T-helper 17 cell (primary cell): ENCODE results near the gene GABRG3. TPM values are rescaled to one million over a fixed set of nuclear protein-coding genes. Genes with fewer than 3 reads are reported as not detected.
"Not testable (repeated sequence)": the region's sequence is repeated elsewhere in the genome, so short reads cannot be mapped to it uniquely, and the experiment has no call there.

Experiments
- ATAC-seq: fragments of 150-1000 bp; cut with Tn5 transposase; 2 replicates; pipeline ENCODE4 v1.10.0; 2021; ENCODE audit warnings: mild to moderate bottlenecking, moderate library complexity
- DNase-seq, 3 donors: peaks; one replicate each; pipeline versions ENCODE4 v3.0.0 to v3.0.0-alpha.2; 2020 to 2021
- H3K9me3 ChIP-seq: one replicate; pipeline ENCODE4 v1.7.0; 2013; ENCODE audit warnings: low read length, mild to moderate bottlenecking; ENCODE audit not compliant: control insufficient read depth, poor library complexity, severe bottlenecking
- H3K27ac Mint-ChIP-seq: one replicate; pipeline ENCODE4 v1.8.0; 2022; ENCODE audit warnings: mild to moderate bottlenecking, moderate library complexity, mixed read lengths
- H3K27me3 Mint-ChIP-seq: one replicate; pipeline ENCODE4 v1.8.0; 2022; ENCODE audit warnings: mixed read lengths
- H3K36me3 Mint-ChIP-seq: one replicate; pipeline ENCODE4 v1.8.0; 2022; ENCODE audit warnings: low read depth, mixed read lengths
- H3K4me1 Mint-ChIP-seq: one replicate; pipeline ENCODE4 v1.8.0; 2022; ENCODE audit warnings: mild to moderate bottlenecking, mixed read lengths
- H3K4me3 Mint-ChIP-seq: one replicate; pipeline ENCODE4 v1.8.0; 2022; ENCODE audit warnings: mild to moderate bottlenecking, moderate library complexity, mixed read lengths
- total RNA-seq, 4 donors: library from RNA in 2 of 4; stranded (reverse) in 2 of 4; gene quantifications; one replicate each; pipeline ENCODE4 v1.2.3 and lab custom pipeline; 2022 to 2026

Gene GABRG3
- total RNA-seq, 2 donors from 2014 or later: not detected

DNA sequence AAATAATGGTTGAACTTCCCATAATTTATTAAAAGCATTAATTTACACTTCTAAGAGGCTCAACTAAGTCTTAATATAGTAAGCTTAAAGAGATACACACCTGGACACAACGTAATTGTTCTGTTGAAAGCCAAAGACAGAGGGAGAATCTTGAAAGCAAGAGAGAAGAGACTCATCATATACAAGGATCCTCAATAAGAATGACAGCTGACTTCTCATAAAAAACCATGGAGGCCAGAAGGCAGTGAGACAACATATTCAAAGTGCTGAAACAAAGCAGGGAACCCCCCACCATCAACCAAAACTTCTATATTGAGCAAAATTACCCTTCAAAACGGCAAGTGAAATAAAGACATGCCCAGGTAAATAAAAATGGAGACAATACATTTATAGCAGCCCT lies 16.6 kb upstream of the GABRG3 start:
- Mint-ChIP-seq H3K27me3 (no peaks in the 10 kb centered on the region), H3K27ac (no peak overlapping the region), H3K4me1 (no peaks in the 10 kb centered on the region), H3K36me3 (no peaks in the 10 kb centered on the region), H3K4me3 (no peak overlapping the region)
- DNase-seq (no peak), ATAC-seq (no peak)
- H3K9me3 ChIP-seq: no peaks in the 10 kb centered on the region

DNA sequence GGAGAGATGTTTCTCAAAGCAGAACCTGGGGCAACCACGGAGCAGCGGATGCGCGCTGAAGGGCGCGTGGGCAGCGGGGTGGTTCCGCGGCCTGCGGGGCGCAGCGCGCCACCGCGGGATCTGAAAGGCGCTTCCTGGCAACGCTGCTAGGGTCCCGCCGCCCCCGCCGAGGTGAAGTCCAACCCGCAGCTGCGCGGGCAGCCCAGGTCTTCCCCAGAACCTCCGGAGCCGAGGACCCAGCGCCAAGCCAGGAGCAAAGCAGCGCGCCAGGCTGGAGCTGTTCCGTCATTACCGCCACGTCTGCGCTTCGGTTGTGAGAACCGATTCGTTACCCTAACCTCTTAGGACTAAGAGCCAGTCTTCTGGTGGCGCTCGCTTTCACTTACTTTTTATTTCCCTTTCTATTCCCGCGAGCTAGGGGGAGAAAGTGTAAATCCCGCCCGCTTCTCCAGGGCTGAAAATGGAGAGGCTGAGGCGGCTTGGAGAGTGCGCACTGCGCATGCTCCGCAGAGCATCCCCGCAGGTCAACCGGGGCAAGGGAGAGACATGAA lies 3.2 kb upstream of the GABRG3 start:
- peaks cover 2% of the 10 kb centered on the region for H3K36me3 Mint-ChIP-seq
- no peaks in the 10 kb centered on the region for H3K9me3 ChIP-seq
- ATAC-seq (no peak), DNase-seq (no peak)
- H3K27me3 Mint-ChIP-seq: peaks cover 12% of the 10 kb centered on the region
- no peak overlapping the region for H3K27ac Mint-ChIP-seq
- no peaks in the 10 kb centered on the region for H3K4me1 Mint-ChIP-seq
- no peak overlapping the region for H3K4me3 Mint-ChIP-seq

- H3K9me3 ChIP-seq: no peaks in the 10 kb centered on the region
- no peaks in the 10 kb centered on the region for H3K4me1 Mint-ChIP-seq
- H3K36me3 Mint-ChIP-seq: peaks cover 2% of the 10 kb centered on the region
- H3K27me3 Mint-ChIP-seq: peaks cover 12% of the 10 kb centered on the region
- ATAC-seq: no peak
- no peak overlapping the region for H3K4me3 Mint-ChIP-seq
- no peak for DNase-seq
- H3K27ac Mint-ChIP-seq: no peak overlapping the region
Measured at GRCh38 chr15:26968806-26969205, 2.2 kb upstream of the GABRG3 start.

- Mint-ChIP-seq H3K4me1 (no peaks in the 10 kb centered on the region), H3K36me3 (peaks cover 2% of the 10 kb centered on the region), H3K27ac (no peak overlapping the region), H3K4me3 (no peak overlapping the region), H3K27me3 (peaks cover 12% of the 10 kb centered on the region)
- ATAC-seq (no peak), DNase-seq (no peak)
- no peaks in the 10 kb centered on the region for H3K9me3 ChIP-seq
Measured at GRCh38 chr15:26971271-26972018, 464 bp downstream of the GABRG3 start.

GRCh38 chr15:26972636-26973035 lies 1.7 kb downstream of the GABRG3 start:
- no peaks in the 10 kb centered on the region for H3K9me3 ChIP-seq
- no peak for DNase-seq
- no peak for ATAC-seq
- Mint-ChIP-seq H3K4me1 (no peaks in the 10 kb centered on the region), H3K36me3 (peaks cover 2% of the 10 kb centered on the region), H3K27ac (no peak overlapping the region), H3K4me3 (no peak overlapping the region), H3K27me3 (peaks cover 12% of the 10 kb centered on the region)

- peaks cover 2% of the 10 kb centered on the region for H3K36me3 Mint-ChIP-seq
- no peak for ATAC-seq
Measured at GRCh38 chr15:26974120-26974780, 3.3 kb downstream of the GABRG3 start.

DNA sequence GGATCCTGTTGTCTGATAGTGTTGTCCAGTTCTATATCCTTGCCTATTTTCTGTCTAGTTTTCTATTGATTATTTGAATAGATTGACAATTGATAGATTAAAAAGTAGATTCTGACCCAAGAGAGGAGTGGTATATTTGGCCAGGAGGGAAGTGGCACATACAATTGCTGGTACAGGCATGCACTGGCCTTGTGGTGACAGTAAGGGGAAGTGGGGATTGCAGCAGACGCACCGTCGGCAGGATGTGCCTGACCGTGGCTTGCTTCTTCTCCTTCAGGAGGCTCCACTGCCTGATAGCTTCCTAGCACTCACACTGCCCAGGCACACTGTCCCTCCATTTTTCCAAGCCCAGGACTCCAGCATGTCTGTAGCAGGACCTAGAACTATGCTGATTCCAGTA lies 10.5 kb downstream of the GABRG3 start:
- Mint-ChIP-seq H3K27me3 (no peaks in the 10 kb centered on the region), H3K4me3 (no peak overlapping the region), H3K4me1 (no peaks in the 10 kb centered on the region), H3K36me3 (no peaks in the 10 kb centered on the region), H3K27ac (no peak overlapping the region)
- ATAC-seq (no peak), DNase-seq (no peak)
- H3K9me3 ChIP-seq: no peaks in the 10 kb centered on the region

More at GRCh38 chr15:26974120-26974780, 3.3 kb downstream of the GABRG3 start:
- no peak for DNase-seq
- H3K4me3 Mint-ChIP-seq: no peak overlapping the region
- peaks cover 12% of the 10 kb centered on the region for H3K27me3 Mint-ChIP-seq
- H3K4me1 Mint-ChIP-seq: no peaks in the 10 kb centered on the region
- no peaks in the 10 kb centered on the region for H3K9me3 ChIP-seq
- H3K27ac Mint-ChIP-seq: no peak overlapping the region

GRCh38 chr15:26983822-26984221 lies 12.8 kb downstream of the GABRG3 start:
- DNase-seq (no peak), ATAC-seq (no peak)
- H3K4me3 Mint-ChIP-seq: no peak overlapping the region

GRCh38 chr15:26985050-26985449 lies 14.1 kb downstream of the GABRG3 start:
- H3K9me3 ChIP-seq: no peaks in the 10 kb centered on the region
- Mint-ChIP-seq H3K27ac (no peak overlapping the region), H3K36me3 (no peaks in the 10 kb centered on the region), H3K27me3 (no peaks in the 10 kb centered on the region), H3K4me3 (no peak overlapping the region), H3K4me1 (no peaks in the 10 kb centered on the region)
- no peak for ATAC-seq
- DNase-seq: no peak

More at GRCh38 chr15:26983822-26984221, 12.8 kb downstream of the GABRG3 start:
- H3K36me3 Mint-ChIP-seq: no peaks in the 10 kb centered on the region
- no peaks in the 10 kb centered on the region for H3K4me1 Mint-ChIP-seq
- H3K9me3 ChIP-seq: no peaks in the 10 kb centered on the region
- no peak overlapping the region for H3K27ac Mint-ChIP-seq
- H3K27me3 Mint-ChIP-seq: no peaks in the 10 kb centered on the region

- Mint-ChIP-seq H3K4me1 (no peaks in the 10 kb centered on the region), H3K4me3 (no peak overlapping the region), H3K27me3 (no peaks in the 10 kb centered on the region), H3K36me3 (no peaks in the 10 kb centered on the region), H3K27ac (no peak overlapping the region)
- DNase-seq (no peak), ATAC-seq (no peak)
- no peaks in the 10 kb centered on the region for H3K9me3 ChIP-seq
Measured at GRCh38 chr15:26996250-26996649, 25.3 kb downstream of the GABRG3 start.

DNA sequence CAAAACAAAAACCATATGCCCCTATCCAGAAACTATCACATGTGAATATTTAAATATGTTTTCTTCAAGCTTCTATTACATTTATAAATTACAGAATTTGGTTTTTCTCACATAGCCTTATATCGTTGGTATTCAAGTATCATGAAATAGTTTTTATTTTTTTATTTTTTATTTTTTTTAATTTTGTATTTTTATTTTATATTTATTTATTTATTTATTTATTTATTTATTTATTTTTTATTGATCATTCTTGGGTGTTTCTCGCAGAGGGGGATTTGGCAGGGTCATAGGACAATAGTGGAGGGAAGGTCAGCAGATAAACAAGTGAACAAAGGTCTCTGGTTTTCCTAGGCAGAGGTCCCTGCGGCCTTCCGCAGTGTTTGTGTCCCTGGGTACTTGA lies 32.0 kb downstream of the GABRG3 start:
- DNase-seq, H3K4me1 Mint-ChIP-seq, H3K27ac Mint-ChIP-seq, H3K36me3 Mint-ChIP-seq, H3K4me3 Mint-ChIP-seq, H3K27me3 Mint-ChIP-seq, ATAC-seq, H3K9me3 ChIP-seq: not testable (repeated sequence)

GRCh38 chr15:27004226-27004625 lies 33.2 kb downstream of the GABRG3 start:
- H3K4me1 Mint-ChIP-seq, H3K27ac Mint-ChIP-seq, H3K9me3 ChIP-seq, H3K4me3 Mint-ChIP-seq, H3K36me3 Mint-ChIP-seq, H3K27me3 Mint-ChIP-seq, DNase-seq, ATAC-seq: not testable (repeated sequence)

GRCh38 chr15:27017168-27017809 lies 46.3 kb downstream of the GABRG3 start:
- DNase-seq: no peak
- no peaks in the 10 kb centered on the region for H3K36me3 Mint-ChIP-seq

More at GRCh38 chr15:27017168-27017809, 46.3 kb downstream of the GABRG3 start:
- H3K27me3 Mint-ChIP-seq: no peaks in the 10 kb centered on the region
- H3K4me3 Mint-ChIP-seq: no peak overlapping the region
- H3K4me1 Mint-ChIP-seq: no peaks in the 10 kb centered on the region
- no peaks in the 10 kb centered on the region for H3K9me3 ChIP-seq
- no peak overlapping the region for H3K27ac Mint-ChIP-seq
- no peak for ATAC-seq
